C4-2B (cell line): ENCODE results near the gene CYP19A1.
A peak's percentile ranks its signal among the peaks of the same experiment; 100 is the strongest.

ENCODE experiments used
- ZFX ChIP-seq: fragments of 450-650 bp; IDR thresholded peaks from 2 replicates; pipeline ENCODE4 v1.6.1; 2017
- TF ChIP-seq, protein P1 (sequence below): fragments of 450-650 bp; conservative IDR thresholded peaks from 2 replicates; pipeline ENCODE4 v1.5.1; 2017; ENCODE audit warnings: mild to moderate bottlenecking

DNA sequence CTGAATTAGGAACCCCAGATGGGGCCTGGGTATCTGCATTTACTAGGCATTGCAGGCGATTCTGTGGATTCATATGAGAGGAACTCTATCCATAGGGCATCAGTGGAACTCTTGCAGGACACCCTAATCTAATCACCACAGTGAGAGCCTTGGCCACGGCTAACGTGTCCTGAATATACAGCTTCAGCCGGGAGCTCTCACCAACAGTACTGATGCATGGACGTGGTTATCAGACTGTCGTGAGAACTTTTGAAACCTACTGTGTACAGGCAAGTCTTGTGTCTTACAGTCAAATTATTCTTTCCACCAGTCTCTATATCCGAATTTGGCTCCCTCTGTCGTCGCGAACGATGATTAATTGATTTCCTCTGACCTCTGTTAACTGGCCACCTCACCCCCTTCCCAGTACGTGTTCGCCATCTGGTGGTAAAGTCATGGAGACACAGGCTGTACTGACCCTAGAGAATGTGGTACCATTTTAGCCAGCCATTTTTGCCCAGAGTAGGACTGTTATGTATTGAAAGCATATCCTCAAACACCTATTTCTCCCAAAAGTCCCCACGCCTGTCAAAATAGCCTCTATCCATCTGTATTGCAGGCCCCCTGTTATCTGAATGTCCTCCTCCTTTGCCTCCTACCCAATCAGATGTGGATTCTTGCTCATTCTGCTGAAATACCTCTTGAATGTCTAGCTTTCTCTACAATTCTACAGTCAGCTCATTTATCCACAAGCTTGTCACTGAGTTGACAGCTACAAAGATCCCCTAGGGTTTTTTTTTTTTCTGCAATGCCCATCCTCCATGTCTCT, 42.8 kb upstream of the CYP19A1 start:
- TF ChIP-seq, protein P1, sequence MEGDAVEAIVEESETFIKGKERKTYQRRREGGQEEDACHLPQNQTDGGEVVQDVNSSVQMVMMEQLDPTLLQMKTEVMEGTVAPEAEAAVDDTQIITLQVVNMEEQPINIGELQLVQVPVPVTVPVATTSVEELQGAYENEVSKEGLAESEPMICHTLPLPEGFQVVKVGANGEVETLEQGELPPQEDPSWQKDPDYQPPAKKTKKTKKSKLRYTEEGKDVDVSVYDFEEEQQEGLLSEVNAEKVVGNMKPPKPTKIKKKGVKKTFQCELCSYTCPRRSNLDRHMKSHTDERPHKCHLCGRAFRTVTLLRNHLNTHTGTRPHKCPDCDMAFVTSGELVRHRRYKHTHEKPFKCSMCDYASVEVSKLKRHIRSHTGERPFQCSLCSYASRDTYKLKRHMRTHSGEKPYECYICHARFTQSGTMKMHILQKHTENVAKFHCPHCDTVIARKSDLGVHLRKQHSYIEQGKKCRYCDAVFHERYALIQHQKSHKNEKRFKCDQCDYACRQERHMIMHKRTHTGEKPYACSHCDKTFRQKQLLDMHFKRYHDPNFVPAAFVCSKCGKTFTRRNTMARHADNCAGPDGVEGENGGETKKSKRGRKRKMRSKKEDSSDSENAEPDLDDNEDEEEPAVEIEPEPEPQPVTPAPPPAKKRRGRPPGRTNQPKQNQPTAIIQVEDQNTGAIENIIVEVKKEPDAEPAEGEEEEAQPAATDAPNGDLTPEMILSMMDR = peak; percentile 97
- TF ChIP-seq ZFX = no peak
